HG02763 (cell line): ENCODE data around the gene ICAM4.
A peak's percentile ranks its signal among the peaks of the same experiment; 100 is the strongest.
"Not testable (repeated sequence)": the region's sequence is repeated elsewhere in the genome, so short reads cannot be mapped to it uniquely, and the experiment has no call there.

ENCODE experiments used
- ATAC-seq: cut with Tn5 transposase; IDR thresholded peaks from one replicate; pipeline ENCODE4 v1.9.1; 2021; ENCODE audit warnings: mild to moderate bottlenecking, moderate library complexity; ENCODE audit not compliant: unreplicated experiment

The ICAM4 gene, protein sequence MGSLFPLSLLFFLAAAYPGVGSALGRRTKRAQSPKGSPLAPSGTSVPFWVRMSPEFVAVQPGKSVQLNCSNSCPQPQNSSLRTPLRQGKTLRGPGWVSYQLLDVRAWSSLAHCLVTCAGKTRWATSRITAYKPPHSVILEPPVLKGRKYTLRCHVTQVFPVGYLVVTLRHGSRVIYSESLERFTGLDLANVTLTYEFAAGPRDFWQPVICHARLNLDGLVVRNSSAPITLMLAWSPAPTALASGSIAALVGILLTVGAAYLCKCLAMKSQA

DNA sequence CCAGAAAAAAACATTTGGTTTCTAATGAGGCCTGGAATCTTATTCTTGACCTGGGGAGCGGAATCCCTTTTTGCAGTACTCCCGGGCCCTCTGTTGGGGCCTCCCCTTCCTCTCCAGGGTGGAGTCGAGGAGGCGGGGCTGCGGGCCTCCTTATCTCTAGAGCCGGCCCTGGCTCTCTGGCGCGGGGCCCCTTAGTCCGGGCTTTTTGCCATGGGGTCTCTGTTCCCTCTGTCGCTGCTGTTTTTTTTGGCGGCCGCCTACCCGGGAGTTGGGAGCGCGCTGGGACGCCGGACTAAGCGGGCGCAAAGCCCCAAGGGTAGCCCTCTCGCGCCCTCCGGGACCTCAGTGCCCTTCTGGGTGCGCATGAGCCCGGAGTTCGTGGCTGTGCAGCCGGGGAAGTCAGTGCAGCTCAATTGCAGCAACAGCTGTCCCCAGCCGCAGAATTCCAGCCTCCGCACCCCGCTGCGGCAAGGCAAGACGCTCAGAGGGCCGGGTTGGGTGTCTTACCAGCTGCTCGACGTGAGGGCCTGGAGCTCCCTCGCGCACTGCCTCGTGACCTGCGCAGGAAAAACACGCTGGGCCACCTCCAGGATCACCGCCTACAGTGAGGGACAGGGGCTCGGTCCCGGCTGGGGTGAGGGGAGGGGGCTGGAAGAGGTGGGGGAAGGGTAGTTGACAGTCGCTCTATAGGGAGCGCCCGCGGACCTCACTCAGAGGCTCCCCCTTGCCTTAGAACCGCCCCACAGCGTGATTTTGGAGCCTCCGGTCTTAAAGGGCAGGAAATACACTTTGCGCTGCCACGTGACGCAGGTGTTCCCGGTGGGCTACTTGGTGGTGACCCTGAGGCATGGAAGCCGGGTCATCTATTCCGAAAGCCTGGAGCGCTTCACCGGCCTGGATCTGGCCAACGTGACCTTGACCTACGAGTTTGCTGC lies at the start of gene ICAM4:
Gene ICAM4, plus strand, starts transcription at position 153 of the 935 bp plus-strand sequence. Its CDS starts 58 bp downstream, at position 211.
- no peak for ATAC-seq

- ATAC-seq: no peak
These were observed 49.1 kb upstream of the ICAM4 start for GRCh38 chr19:10237702-10238101.

- ATAC-seq: no peak
These were observed 48.5 kb upstream of the ICAM4 start for GRCh38 chr19:10238172-10238783.

- ATAC-seq: not testable (repeated sequence)
These were observed 44.8 kb upstream of the ICAM4 start for GRCh38 chr19:10241826-10242449.

DNA sequence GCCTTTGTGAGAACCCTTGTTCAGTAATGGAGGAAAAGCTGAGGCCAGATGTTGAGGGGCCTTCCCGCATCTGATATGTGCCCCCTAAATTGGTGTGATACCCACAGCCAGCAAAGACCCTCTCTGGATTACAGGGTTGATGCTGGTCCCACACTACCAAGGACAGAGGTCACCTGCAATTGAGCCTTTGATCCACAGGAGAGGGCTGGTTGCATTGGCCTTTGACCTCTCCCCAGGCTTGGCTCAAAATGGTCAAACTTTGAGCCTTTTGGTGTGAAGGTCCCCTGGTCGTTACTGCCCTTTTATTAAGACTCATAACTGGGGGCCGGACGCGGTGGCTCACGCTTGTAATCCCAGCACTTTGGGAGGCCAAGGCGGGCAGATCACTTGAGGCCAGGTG lies 43.1 kb upstream of the ICAM4 start:
- ATAC-seq: no peak

- no peak for ATAC-seq
These were observed 41.4 kb upstream of the ICAM4 start for GRCh38 chr19:10245189-10245939.

GRCh38 chr19:10246511-10246910 lies 40.2 kb upstream of the ICAM4 start:
- ATAC-seq: no peak

DNA sequence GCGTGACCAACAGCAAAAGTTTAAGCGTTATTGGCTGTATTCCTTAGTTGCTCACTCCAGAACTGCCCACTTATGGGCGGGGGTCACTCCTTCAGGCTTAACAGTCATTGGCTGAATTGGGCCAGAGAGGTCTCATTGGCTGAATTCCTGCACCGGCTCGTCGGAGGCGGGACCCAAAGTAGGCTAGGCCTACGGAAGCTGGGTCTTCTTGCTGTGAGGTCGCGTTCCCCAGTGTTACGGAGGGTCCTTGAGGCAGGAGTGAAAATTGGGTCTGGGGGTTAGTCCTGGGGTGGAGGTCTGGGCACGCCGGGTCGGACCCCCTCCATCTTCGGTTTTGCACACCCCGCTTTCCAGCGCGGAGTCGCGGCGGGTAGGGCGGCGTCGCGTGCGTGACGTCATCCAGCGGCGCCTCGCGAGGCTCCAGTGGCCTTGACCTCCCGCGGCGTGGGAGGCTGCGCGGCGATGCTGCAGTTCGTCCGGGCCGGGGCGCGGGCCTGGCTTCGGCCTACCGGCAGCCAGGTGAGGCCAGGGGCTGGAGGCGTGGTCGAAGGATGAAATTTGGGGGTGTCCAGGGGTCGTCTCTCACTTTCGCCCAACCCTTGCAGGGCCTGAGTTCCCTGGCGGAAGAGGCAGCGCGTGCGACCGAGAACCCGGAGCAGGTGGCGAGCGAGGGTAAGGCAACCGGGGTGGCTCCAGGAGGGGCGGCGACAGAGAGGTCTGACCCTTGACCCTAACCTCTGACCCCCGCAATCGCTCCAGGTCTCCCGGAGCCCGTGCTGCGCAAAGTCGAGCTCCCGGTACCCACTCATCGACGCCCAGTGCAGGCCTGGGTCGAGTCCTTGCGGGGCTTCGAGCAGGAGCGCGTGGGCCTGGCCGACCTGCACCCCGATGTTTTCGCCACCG lies 34.7 kb upstream of the ICAM4 start, which contains the start of gene MRPL4:
Gene MRPL4, plus strand, starts transcription at position 423 of the 903 bp plus-strand sequence. Its CDS starts 40 bp downstream, at position 463.
- ATAC-seq: peak; percentile 90

- no peak for ATAC-seq
These were observed 34.0 kb upstream of the ICAM4 start for GRCh38 chr19:10252707-10253106.

- no peak for ATAC-seq
These were observed 32.5 kb upstream of the ICAM4 start for GRCh38 chr19:10254244-10254643.

- no peak for ATAC-seq
These were observed 31.4 kb upstream of the ICAM4 start for GRCh38 chr19:10255358-10255757.

DNA sequence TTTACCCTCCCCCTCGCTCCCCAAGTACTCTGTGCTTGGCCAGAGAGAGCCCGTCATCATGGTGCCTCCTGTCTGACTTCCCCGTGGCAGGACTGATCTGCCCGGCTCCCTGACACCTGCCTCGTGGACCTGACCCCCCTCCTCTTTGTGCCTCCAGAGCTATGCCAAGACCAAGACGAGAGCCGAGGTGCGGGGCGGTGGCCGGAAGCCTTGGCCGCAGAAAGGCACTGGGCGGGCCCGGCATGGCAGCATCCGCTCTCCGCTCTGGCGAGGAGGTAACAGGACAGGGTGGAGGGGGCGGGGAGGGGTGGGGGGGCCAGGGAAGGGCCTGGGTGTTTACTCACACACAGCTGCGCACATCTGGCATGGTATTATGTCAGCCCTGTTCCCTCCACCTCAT lies 30.2 kb upstream of the ICAM4 start:
- no peak for ATAC-seq

GRCh38 chr19:10256970-10257615 lies 29.7 kb upstream of the ICAM4 start:
- ATAC-seq: no peak

DNA sequence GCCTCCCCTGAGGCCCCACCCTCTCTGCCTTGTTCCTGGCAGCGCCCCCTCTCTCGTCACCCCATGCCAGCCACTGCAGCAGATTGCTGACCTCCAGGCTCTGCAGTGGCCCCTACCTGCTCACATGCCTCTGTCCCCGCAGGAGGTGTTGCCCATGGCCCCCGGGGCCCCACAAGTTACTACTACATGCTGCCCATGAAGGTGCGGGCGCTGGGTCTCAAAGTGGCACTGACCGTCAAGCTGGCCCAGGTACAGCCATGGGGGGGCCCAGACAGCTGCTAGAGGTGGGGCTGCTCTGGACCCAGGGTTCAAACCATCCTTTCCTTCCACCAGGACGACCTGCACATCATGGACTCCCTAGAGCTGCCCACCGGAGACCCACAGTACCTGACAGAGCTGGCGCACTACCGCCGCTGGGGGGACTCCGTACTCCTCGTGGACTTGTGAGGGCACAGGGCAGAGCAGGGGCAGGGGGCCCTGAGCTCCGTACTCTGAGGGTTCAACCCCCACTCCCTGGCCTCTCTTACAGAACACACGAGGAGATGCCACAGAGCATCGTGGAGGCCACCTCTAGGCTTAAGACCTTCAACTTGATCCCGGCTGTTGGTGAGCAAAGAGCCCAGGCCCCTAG lies 28.6 kb upstream of the ICAM4 start:
- no peak for ATAC-seq

GRCh38 chr19:10259162-10259905 lies 27.4 kb upstream of the ICAM4 start:
- ATAC-seq: no peak

DNA sequence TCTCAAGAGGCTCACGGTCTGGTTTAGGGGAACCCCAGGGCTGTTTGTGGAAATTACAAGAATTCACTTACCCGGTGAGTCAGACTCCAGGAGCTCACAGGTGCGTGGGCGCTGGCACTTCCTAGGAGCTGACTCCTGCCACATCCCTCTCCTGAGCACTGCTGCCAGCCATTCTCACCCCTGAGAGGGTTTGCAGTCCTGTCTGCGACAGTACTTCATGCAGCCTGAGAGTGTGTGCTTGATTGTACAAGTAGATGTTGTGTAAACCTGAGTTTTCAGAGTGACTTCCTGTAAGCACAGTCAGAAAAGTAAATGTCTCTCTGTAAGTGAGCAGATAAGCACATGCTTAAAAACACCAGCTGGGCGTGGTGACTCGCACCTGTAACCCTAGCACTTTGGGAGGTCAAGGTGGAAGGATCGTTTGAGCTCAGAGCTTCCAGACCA lies 26.6 kb upstream of the ICAM4 start:
- ATAC-seq: no peak

DNA sequence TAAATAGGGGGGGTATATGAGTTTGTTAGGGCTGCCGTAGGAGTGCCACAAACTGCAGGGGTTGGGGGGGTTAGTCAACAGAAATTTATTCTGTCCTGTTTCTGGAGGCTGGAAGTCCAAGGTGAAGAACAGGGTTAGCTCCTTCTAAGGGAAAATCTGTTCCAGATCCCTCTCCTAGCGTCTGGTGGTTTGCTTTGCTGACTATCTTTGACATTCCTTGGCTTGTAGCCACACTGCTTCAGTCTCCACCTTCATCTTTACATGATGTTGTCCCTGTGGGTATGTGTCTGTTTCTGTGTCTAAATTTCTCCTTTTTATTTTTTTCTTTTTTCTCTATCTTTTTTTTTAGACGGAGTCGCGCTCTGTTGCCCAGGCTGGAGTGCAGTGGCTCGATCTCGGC lies 24.0 kb upstream of the ICAM4 start:
- no peak for ATAC-seq

- ATAC-seq: no peak
These were observed 20.0 kb upstream of the ICAM4 start for GRCh38 chr19:10266706-10267105.
